Kidney (tissue), 14 donors: Measurements from ENCODE around the gene ASTN2. TPM values are rescaled to one million over a fixed set of nuclear protein-coding genes. Genes with fewer than 3 reads are reported as not detected.

Experiments used
- DNase-seq, 5 donors: peaks; one replicate each; pipeline ENCODE4 v3.0.0-alpha.2; 2013 to 2020
- FAIRE-seq: peaks from 2 replicates; lab custom pipeline; 2012; peaks lifted over from hg19 to GRCh38; lab: Jason Lieb, UNC
- H3K27ac ChIP-seq, 2 donors: one replicate each; pipeline ENCODE4 v1.7.0; 2013; ENCODE audit warnings: low read depth in 2 of 2, low read length in 2 of 2, inconsistent platforms in 1 of 2
- H3K27me3 ChIP-seq: one replicate; pipeline ENCODE4 v1.7.1; 2013; ENCODE audit warnings: low read length, inconsistent platforms; ENCODE audit not compliant: control insufficient read depth, insufficient read depth
- H3K36me3 ChIP-seq, 3 donors: one replicate each; pipeline versions ENCODE4 v1.7.0 to v1.7.1; 2013; ENCODE audit warnings: low read length in 3 of 3, control low read depth in 1 of 3, inconsistent platforms in 1 of 3; ENCODE audit not compliant: insufficient read depth in 3 of 3, control insufficient read depth in 2 of 3
- H3K4me1 ChIP-seq, 3 donors: one replicate each; pipeline versions ENCODE4 v1.7.0 to v1.7.1; 2013; ENCODE audit warnings: low read length in 3 of 3, inconsistent platforms in 1 of 3, low read depth in 1 of 3; ENCODE audit not compliant: control insufficient read depth in 2 of 3, insufficient read depth in 2 of 3
- H3K4me3 ChIP-seq, 3 donors: one replicate each; pipeline versions ENCODE4 v1.7.0 to v1.8.1; 2013; ENCODE audit warnings: low read length in 3 of 3, control low read depth in 1 of 3, inconsistent platforms in 1 of 3
- H3K9ac ChIP-seq, 3 donors: one replicate each; pipeline versions ENCODE4 v1.7.0 to v1.7.1; 2013; ENCODE audit warnings: low read length in 3 of 3, control low read depth in 1 of 3, inconsistent platforms in 1 of 3
- H3K9me3 ChIP-seq, 3 donors: one replicate each; pipeline versions ENCODE4 v1.7.0 to v1.7.1; 2013; ENCODE audit warnings: low read length in 3 of 3, control low read depth in 1 of 3, inconsistent platforms in 1 of 3; ENCODE audit not compliant: control insufficient read depth in 2 of 3, insufficient read depth in 1 of 3
- intact Hi-C: fragments of 100-400 bp; cut with DNase I; formaldehyde crosslinking; loops from one replicate; pipeline ENCODE4 v1.11.1; 2022
- polyA plus RNA-seq: library from polyadenylated mRNA; stranded (reverse); fragments of 350-450 nt; fragmentation: Illumina TruSeq; extraction: RNeasy Lipid Tissue Mini Kit (QIAGEN cat#74804); gene quantifications from one replicate; pipeline ENCODE4 v1.2.3, GENCODE V29; 2014; ENCODE audit warnings: low read depth, low replicate concordance; ENCODE audit not compliant: insufficient read depth
- total RNA-seq: library from RNA; stranded (reverse); fragmentation: NEBNext Ultra II Directional; extraction: Animal tissue kit (Norgen Biotek cat#: 25700); gene quantifications from one replicate; pipeline ENCODE4 v1.2.1, GENCODE V29; 2021
- TF ChIP-seq, protein P1 (sequence below): IDR thresholded peaks from 3 replicates; pipeline ENCODE4 v1.5.1; 2012; ENCODE audit warnings: mild to moderate bottlenecking, moderate library complexity, borderline replicate concordance; ENCODE audit not compliant: insufficient read depth; ENCODE audit errors: extremely low read depth
- donor health status: control.
- donor health status: control.
- donor health status: control.
- donor health status: control.
- donor health status: control.
- donor health status: DM: yes; HTN: yes; CAD: no.
- donor health status: Normal renal cell carcinoma (clear cell type).

The ASTN2 gene
- total and polyA plus RNA-seq, 2 donors from 2014 or later = 7.6 to 11.5 TPM

- FAIRE-seq = no peak
- TF ChIP-seq, protein P1, sequence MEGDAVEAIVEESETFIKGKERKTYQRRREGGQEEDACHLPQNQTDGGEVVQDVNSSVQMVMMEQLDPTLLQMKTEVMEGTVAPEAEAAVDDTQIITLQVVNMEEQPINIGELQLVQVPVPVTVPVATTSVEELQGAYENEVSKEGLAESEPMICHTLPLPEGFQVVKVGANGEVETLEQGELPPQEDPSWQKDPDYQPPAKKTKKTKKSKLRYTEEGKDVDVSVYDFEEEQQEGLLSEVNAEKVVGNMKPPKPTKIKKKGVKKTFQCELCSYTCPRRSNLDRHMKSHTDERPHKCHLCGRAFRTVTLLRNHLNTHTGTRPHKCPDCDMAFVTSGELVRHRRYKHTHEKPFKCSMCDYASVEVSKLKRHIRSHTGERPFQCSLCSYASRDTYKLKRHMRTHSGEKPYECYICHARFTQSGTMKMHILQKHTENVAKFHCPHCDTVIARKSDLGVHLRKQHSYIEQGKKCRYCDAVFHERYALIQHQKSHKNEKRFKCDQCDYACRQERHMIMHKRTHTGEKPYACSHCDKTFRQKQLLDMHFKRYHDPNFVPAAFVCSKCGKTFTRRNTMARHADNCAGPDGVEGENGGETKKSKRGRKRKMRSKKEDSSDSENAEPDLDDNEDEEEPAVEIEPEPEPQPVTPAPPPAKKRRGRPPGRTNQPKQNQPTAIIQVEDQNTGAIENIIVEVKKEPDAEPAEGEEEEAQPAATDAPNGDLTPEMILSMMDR = no peak
Measured at GRCh38 chr9:116461632-116462031, 953.2 kb downstream of the ASTN2 start.

GRCh38 chr9:116460026-116460425 lies 954.8 kb downstream of the ASTN2 start:
- FAIRE-seq (no peak), DNase-seq (no peak)
- Histone ChIP-seq H3K4me3 (no peak overlapping the region), H3K36me3 (no peaks in the 10 kb centered on the region), H3K4me1 (no peaks in the 10 kb centered on the region), H3K27ac (no peak overlapping the region), H3K9ac (no peak overlapping the region), H3K27me3 (no peaks in the 10 kb centered on the region), H3K9me3 (peaks cover 0 to 7% (median 0%) of the 10 kb centered on the region in 3 donors)
- intact Hi-C loops = no loop called here
- TF ChIP-seq, protein P1 = no peak

More at GRCh38 chr9:116461632-116462031, 953.2 kb downstream of the ASTN2 start:
- peaks cover 0 to 3% (median 0%) of the 10 kb centered on the region in 3 donors for H3K9me3 ChIP-seq
- H3K4me3 ChIP-seq = no peak overlapping the region
- H3K27ac ChIP-seq = no peak overlapping the region
- H3K9ac ChIP-seq = no peak overlapping the region
- H3K36me3 ChIP-seq = no peaks in the 10 kb centered on the region
- DNase-seq = no peak
- H3K4me1 ChIP-seq = no peaks in the 10 kb centered on the region
- no peaks in the 10 kb centered on the region for H3K27me3 ChIP-seq
- intact Hi-C loops = no loop called here

DNA sequence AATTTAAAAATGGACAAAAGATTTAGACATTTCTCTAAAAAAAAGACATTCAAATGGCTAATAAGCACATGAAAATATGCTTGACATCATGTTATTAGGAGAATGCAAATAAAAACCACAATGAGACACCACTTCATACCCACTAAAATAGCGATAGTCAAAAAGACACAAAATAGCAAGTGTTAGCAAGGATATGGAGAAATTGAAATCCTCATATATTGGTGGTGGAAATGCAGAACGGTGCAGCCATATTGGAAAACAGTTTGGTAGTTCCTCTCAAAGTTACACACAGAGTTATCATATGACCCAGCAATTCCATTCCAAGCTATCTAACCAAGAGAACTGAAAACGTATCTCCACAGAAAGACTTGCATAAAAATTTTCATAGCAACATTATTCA lies 955.3 kb downstream of the ASTN2 start:
- FAIRE-seq = no peak

More for the DNA sequence above, 955.3 kb downstream of the ASTN2 start:
- no peak for DNase-seq
- H3K9me3 ChIP-seq = peaks cover 0 to 7% (median 0%) of the 10 kb centered on the region in 3 donors
- no peaks in the 10 kb centered on the region for H3K27me3 ChIP-seq
- H3K9ac ChIP-seq = no peak overlapping the region
- H3K36me3 ChIP-seq = no peaks in the 10 kb centered on the region
- H3K4me1 ChIP-seq = no peaks in the 10 kb centered on the region
- H3K27ac ChIP-seq = no peak overlapping the region
- intact Hi-C loops = no loop called here
- no peak overlapping the region for H3K4me3 ChIP-seq
- TF ChIP-seq, protein P1 = no peak
